Measurements from ENCODE around the gene ZNF160.

GRCh38 chr19:53092723-53093122, 10.5 kb downstream of the ZNF160 start:
- TF ChIP-seq POLR2A (IDR thresholded peaks at IDR 0.05) = no peak
- no peak for TF ChIP-seq CTCF (IDR thresholded peaks at IDR 0.05)
